Ovary (tissue), 9 donors: ENCODE measurements around the gene CHRNE. TPM values are rescaled to one million over a fixed set of nuclear protein-coding genes. Genes with fewer than 3 reads are reported as not detected.
"Not testable (repeated sequence)": the region's sequence is repeated elsewhere in the genome, so short reads cannot be mapped to it uniquely, and the experiment has no call there.

Experiments used
- DNase-seq, 5 donors: peaks; one replicate each; pipeline ENCODE4 v3.0.0-alpha.2; 2019 to 2020
- H3K27ac ChIP-seq, 2 donors: fragments of 200-600 bp; one replicate each; pipeline versions ENCODE4 v1.5.1 to v1.8.0; 2019 to 2022
- H3K27me3 ChIP-seq: fragments of 200-600 bp; one replicate; pipeline ENCODE4 v1.8.0; 2022
- H3K36me3 ChIP-seq: fragments of 200-600 bp; sonication (generic); one replicate; pipeline ENCODE4 v1.5.1; 2019
- H3K4me1 ChIP-seq: one replicate; pipeline ENCODE4 v1.8.1; 2013; ENCODE audit warnings: mild to moderate bottlenecking, moderate library complexity; ENCODE audit not compliant: insufficient read depth
- H3K4me3 ChIP-seq: fragments of 200-600 bp; sonication (generic); one replicate; pipeline ENCODE4 v1.5.1; 2017
- H3K9me3 ChIP-seq, 2 donors: fragments of 200-600 bp in 1 of 2; sonication (generic) in 1 of 2; one replicate each; pipeline versions ENCODE4 v1.5.1 to v1.8.1; 2013 to 2019; ENCODE audit warnings: mild to moderate bottlenecking in 1 of 2, moderate library complexity in 1 of 2
- EP300 ChIP-seq: sonication (generic); formaldehyde crosslinking; IDR thresholded peaks from one replicate; pipeline ENCODE4 v1.6.1; 2017; ENCODE audit warnings: antibody characterized with exemption
- POLR2A ChIP-seq: fragments of 450-650 bp; IDR thresholded peaks from one replicate; pipeline ENCODE4 v1.6.1; 2017; ENCODE audit warnings: antibody characterized with exemption, mild to moderate bottlenecking, moderate library complexity
- WGBS, 3 donors: extraction: QIAGEN DNeasy Blood & Tissue Kit in 1 of 3; methylation state at CpG; one replicate each; pipeline versions ENCODE4 v1.1.5 to v1.1.7; 2013 to 2017; 5-methylcytosine and 5-hydroxymethylcytosine counted together
- intact Hi-C, 4 donors: fragments of 100-400 bp; cut with DNase I; formaldehyde crosslinking; loops; one replicate each; pipeline versions ENCODE4 v1.11.0 to v1.15.1; 2022 to 2023
- polyA plus RNA-seq, 2 donors: library from polyadenylated mRNA; stranded (reverse); fragments of 200-250 nt in 1 of 2; fragments of 350-450 nt in 1 of 2; fragmentation: Illumina TruSeq in 1 of 2; extraction: RNeasy Lipid Tissue Mini Kit (QIAGEN cat#74804) in 1 of 2; gene quantifications; one replicate each; pipeline ENCODE4 v1.2.3, GENCODE V29; 2013 to 2014
- total RNA-seq, 7 donors: library from RNA; depleted of rRNA in 2 of 7; stranded (reverse); fragments of >200 nt in 2 of 7; fragmentation: NEBNext Ultra II Directional in 3 of 7; extraction: Animal tissue kit (Norgen Biotek cat#: 25700) in 3 of 7; gene quantifications; one replicate each; pipeline versions ENCODE4 v1.1.0 to v1.2.4, GENCODE V29; 2016 to 2023
- TF ChIP-seq, protein P1 (sequence below), 3 donors: fragments of 450-650 bp in 2 of 3; fragments of 200-600 bp in 1 of 3; IDR thresholded peaks; one replicate each; pipeline versions ENCODE4 v1.5.1 to v1.8.0; 2016 to 2022; ENCODE audit warnings: antibody characterized with exemption in 3 of 3, mild to moderate bottlenecking in 1 of 3
- donor health status: DM: no; HTN: no; CAD: no; lungs with moderate emphysema.
- donor health status: DM: no; HTN: no; CAD: no.
- donor health status: Bipolar disorder and iron deficiency.
- donor health status: DM: yes; HTN: yes; CAD: no.
- donor health status: DM: no; HTN: no; CAD: no.
- donor health status: DM: yes; HTN: yes; CAD: no.

Gene CHRNE
- total and polyA plus RNA-seq, 9 donors = 0.34 to 1.4 (median 1.0) TPM

GRCh38 chr17:4859816-4860625 is 42.9 kb downstream of the CHRNE start:
- no peak for DNase-seq
- H3K4me3 ChIP-seq = no peak overlapping the region
- H3K36me3 ChIP-seq = no peaks in the 10 kb centered on the region
- intact Hi-C loops = no loop called here
- H3K27ac ChIP-seq = no peak overlapping the region
- H3K27me3 ChIP-seq = no peaks in the 10 kb centered on the region
- H3K4me1 ChIP-seq = peaks cover 16% of the 10 kb centered on the region
- no peaks in the 10 kb centered on the region for H3K9me3 ChIP-seq
- TF ChIP-seq, protein P1, sequence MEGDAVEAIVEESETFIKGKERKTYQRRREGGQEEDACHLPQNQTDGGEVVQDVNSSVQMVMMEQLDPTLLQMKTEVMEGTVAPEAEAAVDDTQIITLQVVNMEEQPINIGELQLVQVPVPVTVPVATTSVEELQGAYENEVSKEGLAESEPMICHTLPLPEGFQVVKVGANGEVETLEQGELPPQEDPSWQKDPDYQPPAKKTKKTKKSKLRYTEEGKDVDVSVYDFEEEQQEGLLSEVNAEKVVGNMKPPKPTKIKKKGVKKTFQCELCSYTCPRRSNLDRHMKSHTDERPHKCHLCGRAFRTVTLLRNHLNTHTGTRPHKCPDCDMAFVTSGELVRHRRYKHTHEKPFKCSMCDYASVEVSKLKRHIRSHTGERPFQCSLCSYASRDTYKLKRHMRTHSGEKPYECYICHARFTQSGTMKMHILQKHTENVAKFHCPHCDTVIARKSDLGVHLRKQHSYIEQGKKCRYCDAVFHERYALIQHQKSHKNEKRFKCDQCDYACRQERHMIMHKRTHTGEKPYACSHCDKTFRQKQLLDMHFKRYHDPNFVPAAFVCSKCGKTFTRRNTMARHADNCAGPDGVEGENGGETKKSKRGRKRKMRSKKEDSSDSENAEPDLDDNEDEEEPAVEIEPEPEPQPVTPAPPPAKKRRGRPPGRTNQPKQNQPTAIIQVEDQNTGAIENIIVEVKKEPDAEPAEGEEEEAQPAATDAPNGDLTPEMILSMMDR (IDR thresholded peaks at IDR 0.05) = no peak
- TF ChIP-seq POLR2A (no peak), EP300 (no peak)
- WGBS, 3 donors = 80 to 83% (median 81%) methylated on average over 32 of the region's 32 CpGs

- WGBS, 3 donors = 36 to 47% (median 37%) methylated on average over 5 of the region's 5 CpGs
- peak in 2 of 5 donors; percentile 39 to 55 for DNase-seq
- no peak for TF ChIP-seq POLR2A
- TF ChIP-seq, protein P1 (IDR thresholded peaks at IDR 0.05) = no peak
- TF ChIP-seq EP300 = no peak
- peaks cover 16% of the 10 kb centered on the region for H3K4me1 ChIP-seq
- H3K27ac ChIP-seq = peak overlapping the region; percentile 22 to 59
- H3K27me3 ChIP-seq = no peaks in the 10 kb centered on the region
- H3K9me3 ChIP-seq = no peaks in the 10 kb centered on the region
- H3K36me3 ChIP-seq = no peaks in the 10 kb centered on the region
- no peak overlapping the region for H3K4me3 ChIP-seq
- intact Hi-C loops = no loop called here
Measured at GRCh38 chr17:4858882-4859260, 44.0 kb downstream of the CHRNE start.

GRCh38 chr17:4858068-4858881 is 44.6 kb downstream of the CHRNE start:
- Histone ChIP-seq H3K9me3 (no peaks in the 10 kb centered on the region), H3K4me3 (no peak overlapping the region), H3K27me3 (no peaks in the 10 kb centered on the region), H3K27ac (peak overlapping the region; percentile 22 to 59), H3K4me1 (peaks cover 16% of the 10 kb centered on the region), H3K36me3 (no peaks in the 10 kb centered on the region)
- WGBS, 3 donors = 42 to 57% (median 53%) methylated on average over 7 of the region's 7 CpGs
- TF ChIP-seq EP300 = no peak
- no peak for TF ChIP-seq POLR2A
- DNase-seq = peak in 1 of 5 donors; percentile 48
- intact Hi-C loops = no loop called here

GRCh38 chr17:4857347-4857746 is 45.6 kb downstream of the CHRNE start:
- DNase-seq, H3K36me3 ChIP-seq, H3K9me3 ChIP-seq, H3K27me3 ChIP-seq, H3K4me3 ChIP-seq, intact Hi-C loops: not testable (repeated sequence)
- Histone ChIP-seq H3K27ac (peak overlapping the region in 1 of 2 donors; percentile 59), H3K4me1 (peaks cover 16% of the 10 kb centered on the region)
- WGBS, 3 donors = 87 to 94% (median 92%) methylated on average over 7 of the region's 7 CpGs

DNA sequence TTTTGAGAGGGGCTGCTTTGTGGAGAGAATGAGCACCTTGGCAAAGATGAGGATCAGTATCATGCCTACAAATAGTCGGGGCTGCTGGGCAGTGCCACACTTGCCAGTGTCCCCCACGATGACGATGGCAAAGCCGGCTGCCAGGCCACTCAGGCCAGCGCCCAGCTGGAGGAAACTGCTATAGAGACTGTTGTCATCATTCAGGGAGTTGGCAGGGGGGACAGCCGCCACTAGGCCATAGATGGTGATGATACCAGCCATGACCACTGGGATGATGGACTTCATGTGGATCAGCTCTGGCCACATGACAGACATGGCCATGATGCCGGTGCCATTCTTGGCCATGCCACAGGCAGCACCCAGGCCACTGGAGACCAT is 46.0 kb downstream of the CHRNE start:
- Histone ChIP-seq H3K9me3 (no peaks in the 10 kb centered on the region), H3K27ac (no peak overlapping the region), H3K4me1 (peaks cover 16% of the 10 kb centered on the region), H3K4me3 (no peak overlapping the region), H3K36me3 (no peaks in the 10 kb centered on the region), H3K27me3 (no peaks in the 10 kb centered on the region)
- TF ChIP-seq, protein P1 (IDR thresholded peaks at IDR 0.05) = no peak
- TF ChIP-seq POLR2A (no peak), EP300 (no peak)
- no peak for DNase-seq
- intact Hi-C loops = no loop called here
- WGBS, 3 donors = 95 to 98% (median 96%) methylated on average over 7 of the region's 7 CpGs
